Vagina (tissue), 2 donors: ENCODE data around the gene PIAS1.

ENCODE experiments used
- POLR2A ChIP-seq, 2 donors: fragments of 450-650 bp; IDR thresholded peaks; one replicate each; pipeline ENCODE4 v1.6.1; 2017; ENCODE audit warnings: antibody characterized with exemption in 2 of 2, mild to moderate bottlenecking in 2 of 2, moderate library complexity in 2 of 2
- TF ChIP-seq, protein P1 (sequence below), 3 experiments: fragments of 450-650 bp in 2 of 3; fragments of 200-600 bp in 1 of 3; sonication (generic) in 1 of 3; IDR thresholded peaks; one replicate each; pipeline ENCODE4 v1.5.1; 2017 to 2019; ENCODE audit warnings: antibody characterized with exemption in 3 of 3, mild to moderate bottlenecking in 2 of 3, moderate library complexity in 2 of 3

DNA sequence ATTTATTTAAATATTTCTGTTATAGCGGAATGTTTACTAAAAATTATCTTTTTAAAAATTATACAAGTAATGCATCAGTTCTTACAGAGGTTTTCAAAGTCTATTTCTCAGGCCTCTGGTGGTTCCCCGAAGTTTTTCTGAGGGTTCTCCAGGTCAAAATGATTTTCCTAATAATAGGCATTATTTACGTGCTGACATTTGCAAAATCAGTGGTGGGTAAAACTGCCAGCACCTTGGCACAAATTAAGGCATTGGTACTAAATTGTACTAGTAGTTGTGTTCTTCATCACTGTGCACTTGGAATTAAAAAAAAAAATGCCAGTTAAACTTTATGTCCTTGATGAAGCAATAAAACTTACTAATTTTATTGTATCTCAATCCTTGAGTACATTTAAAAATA, 9.5 kb downstream of the PIAS1 start:
- TF ChIP-seq, protein P1, sequence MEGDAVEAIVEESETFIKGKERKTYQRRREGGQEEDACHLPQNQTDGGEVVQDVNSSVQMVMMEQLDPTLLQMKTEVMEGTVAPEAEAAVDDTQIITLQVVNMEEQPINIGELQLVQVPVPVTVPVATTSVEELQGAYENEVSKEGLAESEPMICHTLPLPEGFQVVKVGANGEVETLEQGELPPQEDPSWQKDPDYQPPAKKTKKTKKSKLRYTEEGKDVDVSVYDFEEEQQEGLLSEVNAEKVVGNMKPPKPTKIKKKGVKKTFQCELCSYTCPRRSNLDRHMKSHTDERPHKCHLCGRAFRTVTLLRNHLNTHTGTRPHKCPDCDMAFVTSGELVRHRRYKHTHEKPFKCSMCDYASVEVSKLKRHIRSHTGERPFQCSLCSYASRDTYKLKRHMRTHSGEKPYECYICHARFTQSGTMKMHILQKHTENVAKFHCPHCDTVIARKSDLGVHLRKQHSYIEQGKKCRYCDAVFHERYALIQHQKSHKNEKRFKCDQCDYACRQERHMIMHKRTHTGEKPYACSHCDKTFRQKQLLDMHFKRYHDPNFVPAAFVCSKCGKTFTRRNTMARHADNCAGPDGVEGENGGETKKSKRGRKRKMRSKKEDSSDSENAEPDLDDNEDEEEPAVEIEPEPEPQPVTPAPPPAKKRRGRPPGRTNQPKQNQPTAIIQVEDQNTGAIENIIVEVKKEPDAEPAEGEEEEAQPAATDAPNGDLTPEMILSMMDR (IDR thresholded peaks at IDR 0.05) = no peak
- no peak for TF ChIP-seq POLR2A (IDR thresholded peaks at IDR 0.05)
